Measurements from ENCODE around the gene SREBF1. TPM values are rescaled to one million over a fixed set of nuclear protein-coding genes. Genes with fewer than 3 reads are reported as not detected.

The SREBF1 gene
- total RNA-seq, 1 experiment from 2014 or later, result 104 TPM

DNA sequence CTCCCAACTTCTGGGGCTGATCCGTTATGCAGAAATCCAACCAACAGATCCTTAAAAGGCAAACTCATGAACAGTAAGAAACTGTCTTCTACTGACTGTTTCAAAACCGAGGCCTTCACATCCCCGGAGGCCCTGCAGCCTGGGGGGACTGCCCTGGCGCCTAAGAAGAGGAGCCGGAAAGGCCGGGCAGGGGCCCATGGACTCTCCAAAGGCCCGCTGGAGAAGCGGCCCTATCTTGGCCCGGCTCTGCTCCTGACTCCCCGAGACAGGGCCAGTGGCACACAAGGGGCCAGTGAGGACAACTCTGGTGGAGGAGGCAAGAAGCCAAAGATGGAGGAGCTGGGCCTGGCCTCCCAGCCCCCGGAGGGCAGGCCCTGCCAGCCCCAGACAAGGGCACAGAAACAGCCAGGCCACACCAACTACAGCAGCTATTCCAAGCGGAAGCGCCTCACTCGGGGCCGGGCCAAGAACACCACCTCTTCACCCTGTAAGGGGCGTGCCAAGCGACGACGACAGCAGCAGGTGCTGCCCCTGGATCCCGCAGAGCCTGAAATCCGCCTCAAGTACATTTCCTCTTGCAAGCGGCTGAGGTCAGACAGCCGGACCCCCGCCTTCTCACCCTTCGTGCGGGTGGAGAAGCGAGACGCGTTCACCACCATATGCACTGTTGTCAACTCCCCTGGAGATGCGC lies 39.5 kb downstream of the SREBF1 start:
- intact Hi-C loops (cut with micrococcal nuclease; ENCODE audit: unreplicated experiment), result no loop called here
- Mint-ChIP-seq H3K4me1 (ENCODE audit: low read depth, unreplicated experiment) (no peaks in the 10 kb centered on the region), H3K9me3 (ENCODE audit: low read depth, unreplicated experiment) (no peaks in the 10 kb centered on the region), H3K4me3 (ENCODE audit: low read depth, unreplicated experiment) (peak overlapping the region; percentile 24), H3K36me3 (ENCODE audit: insufficient read depth, unreplicated experiment) (peaks cover 30% of the 10 kb centered on the region), H3K27me3 (ENCODE audit: unreplicated experiment) (no peaks in the 10 kb centered on the region), H3K27ac (ENCODE audit: unreplicated experiment) (no peak overlapping the region)
- no TSS peak for BruUV-seq (replicated peaks)
- no peak for DNase-seq
- CTCF ChIA-PET, result no interaction called here
- no peak for TF ChIP-seq CTCF (IDR thresholded peaks at IDR 0.05; ENCODE audit: unreplicated experiment)

DNA sequence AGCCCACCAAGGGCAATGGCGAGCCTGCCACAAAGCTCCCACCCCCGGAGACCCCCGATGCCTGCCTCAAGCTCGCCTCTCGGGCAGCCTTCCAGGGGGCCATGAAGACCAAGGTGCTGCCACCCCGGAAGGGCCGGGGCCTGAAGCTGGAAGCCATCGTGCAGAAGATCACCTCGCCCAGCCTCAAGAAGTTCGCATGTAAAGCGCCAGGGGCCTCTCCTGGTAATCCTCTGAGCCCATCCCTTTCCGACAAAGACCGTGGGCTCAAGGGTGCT lies 40.1 kb downstream of the SREBF1 start:
- Mint-ChIP-seq H3K4me1 (ENCODE audit: low read depth, unreplicated experiment) (no peaks in the 10 kb centered on the region), H3K36me3 (ENCODE audit: insufficient read depth, unreplicated experiment) (peaks cover 31% of the 10 kb centered on the region), H3K27me3 (ENCODE audit: unreplicated experiment) (no peaks in the 10 kb centered on the region), H3K4me3 (ENCODE audit: low read depth, unreplicated experiment) (no peak overlapping the region), H3K27ac (ENCODE audit: unreplicated experiment) (no peak overlapping the region), H3K9me3 (ENCODE audit: low read depth, unreplicated experiment) (no peaks in the 10 kb centered on the region)
- no peak for DNase-seq
- no peak for TF ChIP-seq CTCF (IDR thresholded peaks at IDR 0.05; ENCODE audit: unreplicated experiment)
- intact Hi-C loops (cut with micrococcal nuclease; ENCODE audit: unreplicated experiment), result no loop called here
- BruUV-seq (replicated peaks), result no TSS peak
- CTCF ChIA-PET, result no interaction called here

- H3K4me1 Mint-ChIP-seq (ENCODE audit: low read depth, unreplicated experiment), result no peaks in the 10 kb centered on the region
- no peak overlapping the region for H3K27ac Mint-ChIP-seq (ENCODE audit: unreplicated experiment)
- H3K4me3 Mint-ChIP-seq (ENCODE audit: low read depth, unreplicated experiment), result no peak overlapping the region
- no peak for TF ChIP-seq CTCF (IDR thresholded peaks at IDR 0.05; ENCODE audit: unreplicated experiment)
- no peak for DNase-seq
- no peaks in the 10 kb centered on the region for H3K9me3 Mint-ChIP-seq (ENCODE audit: low read depth, unreplicated experiment)
- no TSS peak for BruUV-seq (replicated peaks)
- H3K36me3 Mint-ChIP-seq (ENCODE audit: insufficient read depth, unreplicated experiment), result peaks cover 33% of the 10 kb centered on the region
- CTCF ChIA-PET, result no interaction called here
- intact Hi-C loops (cut with micrococcal nuclease; ENCODE audit: unreplicated experiment), result no loop called here
- no peaks in the 10 kb centered on the region for H3K27me3 Mint-ChIP-seq (ENCODE audit: unreplicated experiment)
Observed at GRCh38 chr17:17795946-17796786, 40.6 kb downstream of the SREBF1 start.

DNA sequence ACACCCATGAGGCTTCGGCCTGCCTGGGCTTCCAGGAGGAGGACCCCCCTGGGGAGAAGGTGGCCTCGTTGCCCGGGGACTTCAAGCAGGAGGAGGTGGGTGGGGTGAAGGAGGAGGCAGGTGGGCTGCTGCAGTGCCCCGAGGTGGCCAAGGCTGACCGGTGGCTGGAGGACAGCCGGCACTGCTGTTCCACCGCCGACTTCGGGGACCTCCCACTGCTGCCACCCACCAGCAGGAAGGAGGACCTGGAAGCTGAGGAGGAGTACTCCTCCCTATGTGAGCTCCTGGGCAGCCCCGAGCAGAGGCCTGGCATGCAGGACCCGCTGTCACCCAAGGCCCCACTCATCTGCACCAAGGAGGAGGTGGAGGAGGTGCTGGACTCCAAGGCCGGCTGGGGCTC lies 41.5 kb downstream of the SREBF1 start:
- H3K4me1 Mint-ChIP-seq (ENCODE audit: low read depth, unreplicated experiment), result no peaks in the 10 kb centered on the region
- no peaks in the 10 kb centered on the region for H3K9me3 Mint-ChIP-seq (ENCODE audit: low read depth, unreplicated experiment)
- no peak overlapping the region for H3K27ac Mint-ChIP-seq (ENCODE audit: unreplicated experiment)
- no peak overlapping the region for H3K4me3 Mint-ChIP-seq (ENCODE audit: low read depth, unreplicated experiment)
- no peak for DNase-seq
- H3K27me3 Mint-ChIP-seq (ENCODE audit: unreplicated experiment), result no peaks in the 10 kb centered on the region
- no TSS peak for BruUV-seq (replicated peaks)
- CTCF ChIA-PET, result no interaction called here
- peaks cover 32% of the 10 kb centered on the region for H3K36me3 Mint-ChIP-seq (ENCODE audit: insufficient read depth, unreplicated experiment)
- TF ChIP-seq CTCF (IDR thresholded peaks at IDR 0.05; ENCODE audit: unreplicated experiment), result no peak
- intact Hi-C loops (cut with micrococcal nuclease; ENCODE audit: unreplicated experiment), result no loop called here
